ENCODE results near the gene NFIB. TPM values are rescaled to one million over a fixed set of nuclear protein-coding genes. Genes with fewer than 3 reads are reported as not detected.

NFIB gene
- polyA plus RNA-seq, 1 of the 3 experiments (the other 2 are of a cell fraction), result 9.2 TPM

GRCh38 chr9:14112226-14112625 is 201.7 kb downstream of the NFIB start:
- no peak overlapping the region for H2AFZ ChIP-seq (ENCODE audit: low read depth)
- POLR2A ChIA-PET, result no interaction called here

GRCh38 chr9:14111696-14112095 is 202.2 kb downstream of the NFIB start:
- H3K27me3 ChIP-seq (ENCODE audit: insufficient read depth), result no peaks in the 10 kb centered on the region
- H3K4me3 ChIP-seq (ENCODE audit: low read depth in 2 of 2, low read length in 1 of 2), result no peak overlapping the region
- ChIA-PET CTCF (no interaction called here), POLR2A (no interaction called here)
- H3F3A ChIP-seq (replicated peaks; ENCODE audit: insufficient read depth), result peaks cover 7% of the 10 kb centered on the region
- no peak for DNase-seq
- H3K9ac ChIP-seq, result no peak overlapping the region
- no peaks in the 10 kb centered on the region for H3K9me2 ChIP-seq
- H3K79me2 ChIP-seq (ENCODE audit: insufficient read depth), result no peaks in the 10 kb centered on the region
- TF ChIP-seq TCF12 (IDR thresholded peaks at IDR 0.05) (peak; percentile 29; the same call in 1 of the 2 replicates), NFIC (IDR thresholded peaks at IDR 0.05; ENCODE audit: borderline replicate concordance) (no peak), CTCF (IDR thresholded peaks at IDR 0.05) (peak; percentile 25; the same call in 1 of the 2 replicates)
- no peaks in the 10 kb centered on the region for H3K9me3 ChIP-seq
- H4K20me1 ChIP-seq (ENCODE audit: insufficient read depth), result no peaks in the 10 kb centered on the region
- no peak overlapping the region for H2AFZ ChIP-seq (ENCODE audit: low read depth)
- 97% methylated on average over 1 of the region's 1 CpG for WGBS (ENCODE audit: low lambda C conversion rate)
- H3K4me1 ChIP-seq (ENCODE audit: control insufficient read depth in 1 of 2, insufficient read depth in 2 of 2, low read depth in 1 of 2, low read length in 1 of 2), result peaks cover 0 to 6% of the 10 kb centered on the region in 2 experiments; a peak in 2 of 4 replicates
- H3K27ac ChIP-seq (ENCODE audit: low read depth in 2 of 2, low read length in 1 of 2), result no peak overlapping the region
- H3K36me3 ChIP-seq (replicated peaks in 1 of 2; ENCODE audit: control insufficient read depth in 1 of 2, insufficient read depth in 2 of 2, low read length in 1 of 2), result peaks cover 56 to 81% of the 10 kb centered on the region in 2 experiments
- H3K4me2 ChIP-seq, result no peak overlapping the region

More at GRCh38 chr9:14112226-14112625, 201.7 kb downstream of the NFIB start:
- Histone ChIP-seq H3K4me1 (ENCODE audit: control insufficient read depth in 1 of 2, insufficient read depth in 2 of 2, low read depth in 1 of 2, low read length in 1 of 2) (peaks cover 0 to 6% of the 10 kb centered on the region in 2 experiments; a peak in 2 of 4 replicates), H3K4me3 (ENCODE audit: low read depth in 2 of 2, low read length in 1 of 2) (no peak overlapping the region), H4K20me1 (ENCODE audit: insufficient read depth) (no peaks in the 10 kb centered on the region), H3F3A (replicated peaks; ENCODE audit: insufficient read depth) (peaks cover 7% of the 10 kb centered on the region), H3K36me3 (replicated peaks in 1 of 2; ENCODE audit: control insufficient read depth in 1 of 2, insufficient read depth in 2 of 2, low read length in 1 of 2) (peaks cover 62 to 81% of the 10 kb centered on the region in 2 experiments), H3K4me2 (no peak overlapping the region), H3K27me3 (ENCODE audit: insufficient read depth) (no peaks in the 10 kb centered on the region), H3K79me2 (ENCODE audit: insufficient read depth) (no peaks in the 10 kb centered on the region), H3K9ac (no peak overlapping the region), H3K9me3 (no peaks in the 10 kb centered on the region), H3K9me2 (no peaks in the 10 kb centered on the region), H3K27ac (ENCODE audit: low read depth in 2 of 2, low read length in 1 of 2) (no peak overlapping the region)
- 96% methylated on average over 6 of the region's 6 CpGs for WGBS (ENCODE audit: low lambda C conversion rate)
- DNase-seq, result no peak
- TF ChIP-seq FOXJ3 (CRISPR knock-in tag; IDR thresholded peaks at IDR 0.05), result no peak
- no peak for TF ChIP-seq EZH2phosphoT487 (IDR thresholded peaks at IDR 0.05; ENCODE audit: borderline replicate concordance, low read depth)
- no peak for TF ChIP-seq POLR2AphosphoS5 (IDR thresholded peaks at IDR 0.05; ENCODE audit: low read depth, low read length)
- TF ChIP-seq SMC3 (IDR thresholded peaks at IDR 0.05; ENCODE audit: low read depth, low read length), result no peak
- TF ChIP-seq RFX5 (IDR thresholded peaks at IDR 0.05; ENCODE audit: low read length), result no peak
- TF ChIP-seq RCOR1 (IDR thresholded peaks at IDR 0.05; ENCODE audit: low read length), result no peak
- no peak for TF ChIP-seq SIN3A (IDR thresholded peaks at IDR 0.05; ENCODE audit: borderline replicate concordance, low read depth, low read length)
- no peak for TF ChIP-seq ZBTB33 (IDR thresholded peaks at IDR 0.05; ENCODE audit: borderline replicate concordance, low read depth)
- no peak for TF ChIP-seq JUND (IDR thresholded peaks at IDR 0.05)
- TF ChIP-seq USF1 (IDR thresholded peaks at IDR 0.05; ENCODE audit: borderline replicate concordance, low read depth), result no peak
- TF ChIP-seq TEAD4 (IDR thresholded peaks at IDR 0.05; ENCODE audit: borderline replicate concordance, insufficient read depth), result no peak
- CTCF ChIA-PET, result no interaction called here

Data from SK-N-SH (cell line).